Measurements from ENCODE around the gene PDE2A.

PDE2A gene

GRCh38 chr11:72641522-72642042 is 32.6 kb downstream of the PDE2A start:
- Histone ChIP-seq H3K27ac (no peak overlapping the region), H3K36me3 (replicated peaks) (no peaks in the 10 kb centered on the region), H3K4me3 (ENCODE audit: low read depth, low read length) (no peak overlapping the region), H3K27me3 (replicated peaks) (peaks cover 16% of the 10 kb centered on the region)
- TF ChIP-seq CTCF (IDR thresholded peaks at IDR 0.05; ENCODE audit: low read depth, low read length, missing control alignments): no peak
- in situ Hi-C loops (cut with HindIII; ENCODE audit: low pct_ligation_motif_present, low sequenced_read_pairs): no loop called here
- DNase-seq: no peak

GRCh38 chr11:72639502-72640375 is 34.5 kb downstream of the PDE2A start:
- TF ChIP-seq CTCF (IDR thresholded peaks at IDR 0.05; ENCODE audit: low read depth, low read length, missing control alignments): no peak
- Histone ChIP-seq H3K27ac (no peak overlapping the region), H3K27me3 (replicated peaks) (peaks cover 16% of the 10 kb centered on the region), H3K36me3 (replicated peaks) (no peaks in the 10 kb centered on the region), H3K4me3 (ENCODE audit: low read depth, low read length) (no peak overlapping the region)
- DNase-seq: no peak
- in situ Hi-C loops (cut with HindIII; ENCODE audit: low pct_ligation_motif_present, low sequenced_read_pairs): no loop called here

GRCh38 chr11:72637926-72638325 is 36.3 kb downstream of the PDE2A start:
- H3K4me3 ChIP-seq (ENCODE audit: low read depth, low read length): no peak overlapping the region
- H3K27me3 ChIP-seq (replicated peaks): peaks cover 16% of the 10 kb centered on the region
- TF ChIP-seq CTCF (IDR thresholded peaks at IDR 0.05; ENCODE audit: low read depth, low read length, missing control alignments): no peak
- H3K36me3 ChIP-seq (replicated peaks): no peaks in the 10 kb centered on the region
- H3K27ac ChIP-seq: no peak overlapping the region
- in situ Hi-C loops (cut with HindIII; ENCODE audit: low pct_ligation_motif_present, low sequenced_read_pairs): no loop called here
- no peak for DNase-seq

GRCh38 chr11:72637198-72637597 is 37.0 kb downstream of the PDE2A start:
- H3K36me3 ChIP-seq (replicated peaks): no peaks in the 10 kb centered on the region
- DNase-seq: no peak
- no peak for TF ChIP-seq CTCF (IDR thresholded peaks at IDR 0.05; ENCODE audit: low read depth, low read length, missing control alignments)
- no peak overlapping the region for H3K27ac ChIP-seq
- no peak overlapping the region for H3K4me3 ChIP-seq (ENCODE audit: low read depth, low read length)
- H3K27me3 ChIP-seq (replicated peaks): peaks cover 16% of the 10 kb centered on the region
- in situ Hi-C loops (cut with HindIII; ENCODE audit: low pct_ligation_motif_present, low sequenced_read_pairs): no loop called here

- H3K27me3 ChIP-seq (replicated peaks): peaks cover 8% of the 10 kb centered on the region
- no peak for TF ChIP-seq CTCF (IDR thresholded peaks at IDR 0.05; ENCODE audit: low read depth, low read length, missing control alignments)
- in situ Hi-C loops (cut with HindIII; ENCODE audit: low pct_ligation_motif_present, low sequenced_read_pairs): no loop called here
- H3K36me3 ChIP-seq (replicated peaks): no peaks in the 10 kb centered on the region
- no peak overlapping the region for H3K27ac ChIP-seq
- DNase-seq: no peak
- no peak overlapping the region for H3K4me3 ChIP-seq (ENCODE audit: low read depth, low read length)
These were observed 37.8 kb downstream of the PDE2A start for GRCh38 chr11:72636376-72636775.

Measured in brain microvascular endothelial cell (primary cell).